Keratinocyte (primary cell): ENCODE measurements around the gene YLPM1. TPM values are rescaled to one million over a fixed set of nuclear protein-coding genes. Genes with fewer than 3 reads are reported as not detected.

Source experiments
- DNase-seq: peaks from one replicate; pipeline ENCODE4 v3.0.0-alpha.2; 2011; ENCODE audit warnings: low read depth, missing footprints, low spot score
- FAIRE-seq: peaks from 2 replicates; lab custom pipeline; 2011; peaks lifted over from hg19 to GRCh38; lab: Jason Lieb, UNC
- H2AFZ ChIP-seq: 2 replicates; pipeline ENCODE4 v1.6.0; 2012; ENCODE audit warnings: low read length, control low read depth, inconsistent platforms; ENCODE audit not compliant: control insufficient read depth
- H3K27ac ChIP-seq: 2 replicates; pipeline ENCODE4 v1.5.1; 2011; ENCODE audit warnings: low read length; ENCODE audit not compliant: control insufficient read depth, insufficient read depth
- H3K27me3 ChIP-seq: 3 replicates; pipeline ENCODE4 v1.6.0; 2011; ENCODE audit warnings: low read length; ENCODE audit not compliant: control insufficient read depth, insufficient read depth; ENCODE audit errors: extremely low read depth
- H3K36me3 ChIP-seq, 2 experiments: 2 replicates in 1 of 2; 3 replicates in 1 of 2; pipeline ENCODE4 v1.5.1; 2011; ENCODE audit warnings: low read length in 2 of 2, mild to moderate bottlenecking in 1 of 2; ENCODE audit not compliant: control insufficient read depth in 2 of 2, insufficient read depth in 2 of 2; ENCODE audit errors: extremely low read depth in 1 of 2
- H3K4me1 ChIP-seq: 3 replicates; pipeline ENCODE4 v1.5.1; 2011; ENCODE audit warnings: low read length; ENCODE audit not compliant: control insufficient read depth, insufficient read depth; ENCODE audit errors: extremely low read depth
- H3K4me2 ChIP-seq: 3 replicates; pipeline ENCODE4 v1.6.0; 2011; ENCODE audit warnings: low read depth, low read length; ENCODE audit not compliant: control insufficient read depth, insufficient read depth; ENCODE audit errors: extremely low read depth
- H3K4me3 ChIP-seq, 3 experiments: fragments of 200-600 bp in 1 of 3; sonication (generic) in 1 of 3; 2 replicates in 2 of 3; 3 replicates in 1 of 3; pipeline ENCODE4 v1.5.1; 2011 to 2016; ENCODE audit warnings: low read length in 3 of 3, mild to moderate bottlenecking in 3 of 3, control low read depth in 2 of 3, inconsistent platforms in 1 of 3, low read depth in 1 of 3, mixed read lengths in 1 of 3, mixed run types in 1 of 3, moderate library complexity in 1 of 3; ENCODE audit not compliant: control insufficient read depth in 2 of 3, insufficient read depth in 2 of 3; ENCODE audit errors: extremely low read depth in 1 of 3
- H3K79me2 ChIP-seq: 2 replicates; pipeline ENCODE4 v1.6.0; 2012; ENCODE audit warnings: low read length; ENCODE audit not compliant: control insufficient read depth, insufficient read depth
- H3K9ac ChIP-seq: 3 replicates; pipeline ENCODE4 v1.6.0; 2011; ENCODE audit warnings: low read length; ENCODE audit not compliant: control insufficient read depth, insufficient read depth; ENCODE audit errors: extremely low read depth
- H3K9me1 ChIP-seq: 3 replicates; pipeline ENCODE4 v1.6.0; 2011; ENCODE audit warnings: low read length; ENCODE audit not compliant: control insufficient read depth, insufficient read depth; ENCODE audit errors: extremely low read depth
- H3K9me3 ChIP-seq: 2 replicates; pipeline ENCODE4 v1.5.1; 2012; ENCODE audit warnings: low read depth, low read length; ENCODE audit not compliant: control insufficient read depth
- H4K20me1 ChIP-seq: 3 replicates; pipeline ENCODE4 v1.6.0; 2011; ENCODE audit warnings: low read length; ENCODE audit not compliant: control insufficient read depth, insufficient read depth; ENCODE audit errors: extremely low read depth
- EZH2 ChIP-seq: IDR thresholded peaks from one replicate; pipeline ENCODE4 v1.6.1; 2012; ENCODE audit warnings: inconsistent platforms, mild to moderate bottlenecking, low read length, moderate library complexity
- dilution Hi-C: fragments of 300-500 bp; cut with MboI; formaldehyde crosslinking; loops from one replicate; pipeline ENCODE4 v1.7.0; 2020; ENCODE audit warnings: low sequenced_read_pairs; ENCODE audit not compliant: extremely low pct_ligation_motif_present
- polyA plus RNA-seq, 5 experiments: library from polyadenylated mRNA; depleted of rRNA in 3 of 5; stranded (reverse) in 3 of 5; stranded (forward) in 1 of 5; unstranded in 1 of 5; fragments of >200 nt; gene quantifications; 1 replicate in 1 of 5; 2 replicates in 3 of 5; 3 replicates in 1 of 5; pipeline versions ENCODE4 v1.2.1 to v1.2.3, GENCODE V29; 2011 to 2012; ENCODE audit warnings: missing spikeins in 2 of 5, low read depth in 1 of 5, low replicate concordance in 1 of 5
- TF ChIP-seq, protein P1 (sequence below), 3 experiments: IDR thresholded peaks in 1 of 3; conservative IDR thresholded peaks in 1 of 3; optimal IDR thresholded peaks in 1 of 3; 2 replicates in 2 of 3; 3 replicates in 1 of 3; pipeline versions ENCODE3 to v1.5.1; 2011; ENCODE audit warnings: low read length in 3 of 3, mild to moderate bottlenecking in 3 of 3, moderate library complexity in 2 of 3, control low read depth in 1 of 3, inconsistent platforms in 1 of 3; ENCODE audit not compliant: insufficient read depth in 2 of 3; ENCODE audit errors: extremely low read depth in 1 of 3

The YLPM1 gene
- polyA plus RNA-seq, 1 donor (not counting 4 experiments of a cell fraction or from before 2014, with no cell fraction given): 10.0 TPM

DNA sequence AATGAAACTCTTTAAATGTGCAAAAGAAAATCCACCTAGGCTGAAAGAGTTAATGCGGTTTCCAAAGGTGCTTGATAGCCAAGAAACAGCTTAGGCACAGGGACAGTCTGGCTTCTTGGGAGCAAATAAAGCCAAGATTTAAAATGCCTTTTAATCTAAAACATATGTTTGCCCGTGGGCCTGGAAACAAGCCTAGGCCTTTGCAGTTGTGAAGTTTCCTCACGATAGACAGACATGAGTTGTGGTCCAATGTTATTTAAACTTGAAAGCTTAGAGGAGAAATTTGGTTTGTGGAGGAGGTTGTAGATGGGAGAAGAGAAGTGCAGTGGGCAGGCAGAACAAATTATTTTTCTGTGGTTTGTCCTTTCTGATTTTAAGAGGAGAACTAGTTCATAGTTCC is 83.1 kb downstream of the YLPM1 start:
- dilution Hi-C loops: no loop called here
- Histone ChIP-seq H3K4me1 (peaks cover 33% of the 10 kb centered on the region), H3K9me1 (no peaks in the 10 kb centered on the region), H3K4me3 (no peak overlapping the region), H3K27ac (no peak overlapping the region), H3K36me3 (no peaks in the 10 kb centered on the region), H4K20me1 (no peaks in the 10 kb centered on the region), H3K9ac (no peak overlapping the region), H2AFZ (no peak overlapping the region), H3K4me2 (no peak overlapping the region), H3K9me3 (no peaks in the 10 kb centered on the region), H3K27me3 (no peaks in the 10 kb centered on the region), H3K79me2 (no peaks in the 10 kb centered on the region)
- no peak for DNase-seq
- TF ChIP-seq, protein P1, sequence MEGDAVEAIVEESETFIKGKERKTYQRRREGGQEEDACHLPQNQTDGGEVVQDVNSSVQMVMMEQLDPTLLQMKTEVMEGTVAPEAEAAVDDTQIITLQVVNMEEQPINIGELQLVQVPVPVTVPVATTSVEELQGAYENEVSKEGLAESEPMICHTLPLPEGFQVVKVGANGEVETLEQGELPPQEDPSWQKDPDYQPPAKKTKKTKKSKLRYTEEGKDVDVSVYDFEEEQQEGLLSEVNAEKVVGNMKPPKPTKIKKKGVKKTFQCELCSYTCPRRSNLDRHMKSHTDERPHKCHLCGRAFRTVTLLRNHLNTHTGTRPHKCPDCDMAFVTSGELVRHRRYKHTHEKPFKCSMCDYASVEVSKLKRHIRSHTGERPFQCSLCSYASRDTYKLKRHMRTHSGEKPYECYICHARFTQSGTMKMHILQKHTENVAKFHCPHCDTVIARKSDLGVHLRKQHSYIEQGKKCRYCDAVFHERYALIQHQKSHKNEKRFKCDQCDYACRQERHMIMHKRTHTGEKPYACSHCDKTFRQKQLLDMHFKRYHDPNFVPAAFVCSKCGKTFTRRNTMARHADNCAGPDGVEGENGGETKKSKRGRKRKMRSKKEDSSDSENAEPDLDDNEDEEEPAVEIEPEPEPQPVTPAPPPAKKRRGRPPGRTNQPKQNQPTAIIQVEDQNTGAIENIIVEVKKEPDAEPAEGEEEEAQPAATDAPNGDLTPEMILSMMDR (optimal IDR thresholded peaks at IDR 0.05 in 1 of 3, IDR thresholded peaks at IDR 0.05 in 1 of 3, conservative IDR thresholded peaks at IDR 0.05 in 1 of 3; ENCODE audit: extremely low read depth in 1 of 3, insufficient read depth in 2 of 3, low read length in 3 of 3): no peak
- TF ChIP-seq EZH2: no peak
- FAIRE-seq: no peak

DNA sequence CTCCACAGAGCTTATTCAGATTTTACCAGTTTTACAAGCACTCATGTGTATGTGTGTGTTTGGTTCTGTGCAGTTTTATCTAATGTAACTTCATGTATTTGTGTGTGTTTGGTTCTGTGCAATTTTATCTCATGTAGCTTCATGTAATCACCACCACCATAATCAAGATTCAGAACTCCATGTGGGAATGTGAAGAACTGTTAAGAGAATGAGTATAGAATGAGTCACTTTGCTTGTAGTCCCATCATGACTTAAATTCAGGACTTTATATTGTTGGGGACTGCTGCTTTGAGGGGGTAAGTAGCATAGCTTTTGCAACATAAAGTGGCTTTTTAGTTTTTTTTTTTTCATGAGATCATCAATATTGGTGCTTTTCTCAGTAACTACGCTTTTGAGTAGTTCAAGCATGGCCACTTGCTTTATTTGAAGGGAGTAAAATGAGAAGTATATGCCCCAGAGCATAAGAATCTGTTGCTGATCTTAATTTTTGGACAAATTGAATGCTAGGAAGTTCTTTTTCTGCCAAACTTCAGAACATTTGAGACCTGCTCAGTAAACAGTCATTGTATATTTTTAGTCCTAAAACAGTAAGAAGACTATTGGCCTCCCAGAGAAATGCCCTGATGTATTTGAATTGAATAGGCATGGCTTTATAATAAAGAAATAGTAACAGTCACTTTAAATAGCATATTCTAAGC is 84.0 kb downstream of the YLPM1 start:
- no peaks in the 10 kb centered on the region for H3K27me3 ChIP-seq
- dilution Hi-C loops: no loop called here
- no peaks in the 10 kb centered on the region for H4K20me1 ChIP-seq
- H3K79me2 ChIP-seq: no peaks in the 10 kb centered on the region
- FAIRE-seq: no peak
- no peaks in the 10 kb centered on the region for H3K36me3 ChIP-seq
- no peaks in the 10 kb centered on the region for H3K9me3 ChIP-seq
- TF ChIP-seq, protein P1 (optimal IDR thresholded peaks at IDR 0.05 in 1 of 3, IDR thresholded peaks at IDR 0.05 in 1 of 3, conservative IDR thresholded peaks at IDR 0.05 in 1 of 3; ENCODE audit: extremely low read depth in 1 of 3, insufficient read depth in 2 of 3, low read length in 3 of 3): no peak
- TF ChIP-seq EZH2: no peak
- peaks cover 33% of the 10 kb centered on the region for H3K4me1 ChIP-seq
- DNase-seq: no peak
- H3K9me1 ChIP-seq: no peaks in the 10 kb centered on the region
- no peak overlapping the region for H2AFZ ChIP-seq
- H3K4me2 ChIP-seq: no peak overlapping the region
- H3K27ac ChIP-seq: no peak overlapping the region
- H3K4me3 ChIP-seq: no peak overlapping the region
- no peak overlapping the region for H3K9ac ChIP-seq
